Heart left ventricle (tissue), 13 donors: ENCODE results near the gene PKD2L1.

Experiments
- POLR2A ChIP-seq, 2 donors: fragments of 450-650 bp; IDR thresholded peaks; one replicate each; pipeline ENCODE4 v1.6.1; 2017; ENCODE audit warnings: antibody characterized with exemption in 2 of 2, mild to moderate bottlenecking in 2 of 2, moderate library complexity in 2 of 2
- TF ChIP-seq, protein P1 (sequence below), 12 donors: fragments of 200-600 bp; sonication (generic) in 4 of 12; IDR thresholded peaks; one replicate each; pipeline versions ENCODE4 v1.5.0 to v1.8.0; 2018 to 2022; ENCODE audit warnings: antibody characterized with exemption in 12 of 12, mild to moderate bottlenecking in 5 of 12
- donor health status: ischemic (EF 13 %, LVEDD 7.1; RV severe dilation, severe dysfunction).
- donor health status: DM: no; HTN: yes; CAD: no.
- donor health status: DM: no; HTN: no; CAD: no.
- donor health status: ischemic (EF 25% LVEDD 6.9; RV normal size, moderate dysfunction).
- donor health status: ischemic (EF 25% LVEDD 5.7; RV mildly dilated, moderate dysfunction).
- donor health status: ischemic (EF 35%, LVEDD 5.7; RV mildly dilated, moderate dysfunction).
- donor health status: nonischemic (EF 11% LVEDD 7.7; RV severe dilation, severe dysfunction).
- donor health status: DM: yes; HTN: yes; CAD: no.
- donor health status: PGD.
- donor health status: ischemic (EF 29% LVEDD 5.4; RV normal size, mild dysfunction).
- donor health status: nonischemic (EF 23%, LVEDD 6.1; RV moderate dilation, normal function).

DNA sequence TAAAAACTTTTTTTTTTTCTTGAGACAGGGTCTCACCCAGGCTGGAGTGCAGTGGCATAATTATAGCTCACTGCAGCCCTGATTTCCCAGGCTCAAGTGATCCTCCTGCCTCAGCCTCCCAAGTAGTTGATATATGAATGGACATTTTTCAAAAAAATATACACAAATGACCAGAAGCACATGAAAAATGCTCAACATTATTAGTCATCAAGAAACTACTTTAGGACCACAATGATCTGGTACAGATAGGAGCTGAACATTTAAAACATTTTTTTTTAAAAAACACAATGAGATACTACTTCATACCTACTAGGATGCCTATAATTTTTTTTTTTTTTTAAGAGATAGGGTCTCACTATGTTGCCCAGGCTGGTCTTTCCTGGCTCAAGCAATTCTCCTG, 38.7 kb upstream of the PKD2L1 start:
- TF ChIP-seq, protein P1, sequence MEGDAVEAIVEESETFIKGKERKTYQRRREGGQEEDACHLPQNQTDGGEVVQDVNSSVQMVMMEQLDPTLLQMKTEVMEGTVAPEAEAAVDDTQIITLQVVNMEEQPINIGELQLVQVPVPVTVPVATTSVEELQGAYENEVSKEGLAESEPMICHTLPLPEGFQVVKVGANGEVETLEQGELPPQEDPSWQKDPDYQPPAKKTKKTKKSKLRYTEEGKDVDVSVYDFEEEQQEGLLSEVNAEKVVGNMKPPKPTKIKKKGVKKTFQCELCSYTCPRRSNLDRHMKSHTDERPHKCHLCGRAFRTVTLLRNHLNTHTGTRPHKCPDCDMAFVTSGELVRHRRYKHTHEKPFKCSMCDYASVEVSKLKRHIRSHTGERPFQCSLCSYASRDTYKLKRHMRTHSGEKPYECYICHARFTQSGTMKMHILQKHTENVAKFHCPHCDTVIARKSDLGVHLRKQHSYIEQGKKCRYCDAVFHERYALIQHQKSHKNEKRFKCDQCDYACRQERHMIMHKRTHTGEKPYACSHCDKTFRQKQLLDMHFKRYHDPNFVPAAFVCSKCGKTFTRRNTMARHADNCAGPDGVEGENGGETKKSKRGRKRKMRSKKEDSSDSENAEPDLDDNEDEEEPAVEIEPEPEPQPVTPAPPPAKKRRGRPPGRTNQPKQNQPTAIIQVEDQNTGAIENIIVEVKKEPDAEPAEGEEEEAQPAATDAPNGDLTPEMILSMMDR (IDR thresholded peaks at IDR 0.05): no peak
- no peak for TF ChIP-seq POLR2A (IDR thresholded peaks at IDR 0.05)
